Thoracic aorta (tissue), 2 donors: ENCODE data around the gene HCN2. TPM values are rescaled to one million over a fixed set of nuclear protein-coding genes. Genes with fewer than 3 reads are reported as not detected.
"Not testable (repeated sequence)": the region's sequence is repeated elsewhere in the genome, so short reads cannot be mapped to it uniquely, and the experiment has no call there.

Experiments used
- ATAC-seq: fragments of 150-250 bp; one replicate; pipeline ENCODE4 v1.8.0; 2017; ENCODE audit warnings: low read depth; ENCODE audit not compliant: insufficient number of reproducible peaks, low FRiP score
- DNase-seq: peaks from one replicate; pipeline ENCODE4 v3.0.0-alpha.2; 2020; ENCODE audit warnings: low spot score
- H3K27ac ChIP-seq, 2 donors: fragments of 200-600 bp; sonication (generic); 1 replicate in 1 of 2; 2 replicates in 1 of 2; pipeline ENCODE4 v1.5.1; 2016; ENCODE audit warnings: mild to moderate bottlenecking in 2 of 2, moderate library complexity in 2 of 2
- H3K27me3 ChIP-seq: fragments of 200-600 bp; sonication (generic); replicated peaks from 2 replicates; pipeline ENCODE4 v1.6.0; 2016; ENCODE audit warnings: mild to moderate bottlenecking; ENCODE audit not compliant: insufficient read depth
- H3K36me3 ChIP-seq: fragments of 200-600 bp; sonication (generic); one replicate; pipeline ENCODE4 v1.5.1; 2016
- H3K4me1 ChIP-seq, 2 donors: fragments of 200-600 bp; sonication (generic); 1 replicate in 1 of 2; 2 replicates in 1 of 2; pipeline versions ENCODE4 v1.5.1 to v1.6.0; 2016; ENCODE audit warnings: low read depth in 2 of 2, mild to moderate bottlenecking in 1 of 2; ENCODE audit not compliant: control insufficient read depth in 1 of 2
- H3K4me3 ChIP-seq: fragments of 200-600 bp; sonication (generic); 2 replicates; pipeline ENCODE4 v1.5.1; 2016; ENCODE audit warnings: mild to moderate bottlenecking
- H3K9me3 ChIP-seq: fragments of 200-600 bp; sonication (generic); 2 replicates; pipeline ENCODE4 v1.5.1; 2016
- CTCF ChIP-seq: fragments of 200-600 bp; sonication (generic); IDR thresholded peaks from one replicate; pipeline ENCODE4 v1.5.1; 2019; ENCODE audit warnings: antibody characterized with exemption
- total RNA-seq, 2 donors: library from RNA; depleted of rRNA; stranded (reverse); fragments of >200 nt; gene quantifications; one replicate each; pipeline versions ENCODE4 v1.1.0 to v1.2.3, GENCODE V29; 2016

Gene HCN2
- total RNA-seq, 2 donors from 2014 or later = not detected

GRCh38 chr19:602391-603301 lies 13.0 kb downstream of the HCN2 start:
- no peaks in the 10 kb centered on the region for H3K27me3 ChIP-seq
- H3K27ac ChIP-seq = no peak overlapping the region
- H3K36me3 ChIP-seq = no peaks in the 10 kb centered on the region
- no peaks in the 10 kb centered on the region for H3K4me1 ChIP-seq
- DNase-seq (no peak), ATAC-seq (no peak)
- TF ChIP-seq CTCF = no peak
- no peak overlapping the region for H3K4me3 ChIP-seq
- no peaks in the 10 kb centered on the region for H3K9me3 ChIP-seq

GRCh38 chr19:603302-603639 lies 13.6 kb downstream of the HCN2 start:
- not testable (repeated sequence) for H3K4me3 ChIP-seq, H3K9me3 ChIP-seq, H3K27ac ChIP-seq, DNase-seq, H3K27me3 ChIP-seq, ATAC-seq, H3K36me3 ChIP-seq, H3K4me1 ChIP-seq

GRCh38 chr19:603779-604178 lies 14.1 kb downstream of the HCN2 start:
- not testable (repeated sequence) for H3K9me3 ChIP-seq, H3K4me3 ChIP-seq, H3K36me3 ChIP-seq, H3K27me3 ChIP-seq, H3K4me1 ChIP-seq, DNase-seq, H3K27ac ChIP-seq, ATAC-seq

GRCh38 chr19:604355-604754 lies 14.7 kb downstream of the HCN2 start:
- ATAC-seq (no peak), DNase-seq (no peak)
- Histone ChIP-seq H3K9me3 (no peaks in the 10 kb centered on the region), H3K36me3 (no peaks in the 10 kb centered on the region), H3K4me1 (no peaks in the 10 kb centered on the region), H3K27me3 (no peaks in the 10 kb centered on the region), H3K4me3 (no peak overlapping the region), H3K27ac (no peak overlapping the region)
- TF ChIP-seq CTCF = no peak

- H3K36me3 ChIP-seq, ATAC-seq, H3K27me3 ChIP-seq, H3K9me3 ChIP-seq, H3K27ac ChIP-seq, H3K4me1 ChIP-seq, DNase-seq, H3K4me3 ChIP-seq: not testable (repeated sequence)
Measured at GRCh38 chr19:605061-605971, 15.6 kb downstream of the HCN2 start.

DNA sequence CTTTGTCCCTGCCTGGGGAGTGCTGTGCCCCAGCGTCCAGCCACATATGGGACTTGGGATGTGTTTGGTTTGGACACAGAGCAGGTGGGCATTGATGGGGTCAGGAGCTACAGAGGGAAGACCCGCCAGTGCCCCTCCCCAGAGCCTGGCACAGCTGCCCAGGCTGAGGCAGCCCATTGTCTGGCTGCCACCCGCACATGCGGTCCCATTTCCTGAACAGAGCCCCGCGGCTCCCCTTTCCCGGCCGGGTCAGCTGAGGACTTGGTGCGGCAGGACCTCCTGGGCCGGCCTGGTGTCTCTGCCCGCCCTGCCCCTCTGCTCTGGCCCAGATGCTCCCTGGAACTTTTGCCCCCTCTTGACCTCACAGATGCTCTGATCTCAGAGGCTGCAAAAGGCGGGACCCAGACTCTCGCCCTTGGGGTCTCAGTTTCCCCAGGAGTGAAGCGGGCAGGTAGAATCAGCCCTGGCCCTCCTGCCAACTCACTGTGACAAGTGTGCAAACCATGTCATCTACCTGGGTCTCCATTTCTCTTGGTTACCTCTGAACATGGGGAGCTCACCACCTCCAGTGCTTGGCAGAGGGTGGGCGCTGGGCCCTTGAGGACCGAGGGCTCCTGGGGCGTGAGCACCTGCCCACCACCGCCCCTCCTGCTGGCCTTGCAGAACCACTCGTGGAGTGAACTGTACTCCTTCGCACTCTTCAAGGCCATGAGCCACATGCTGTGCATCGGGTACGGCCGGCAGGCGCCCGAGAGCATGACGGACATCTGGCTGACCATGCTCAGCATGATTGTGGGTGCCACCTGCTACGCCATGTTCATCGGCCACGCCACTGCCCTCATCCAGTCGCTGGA lies 17.8 kb downstream of the HCN2 start:
- DNase-seq (no peak), ATAC-seq (no peak)
- no peaks in the 10 kb centered on the region for H3K9me3 ChIP-seq
- no peak for TF ChIP-seq CTCF
- no peaks in the 10 kb centered on the region for H3K4me1 ChIP-seq
- no peak overlapping the region for H3K4me3 ChIP-seq
- H3K27ac ChIP-seq = no peak overlapping the region
- no peaks in the 10 kb centered on the region for H3K27me3 ChIP-seq
- H3K36me3 ChIP-seq = no peaks in the 10 kb centered on the region
